HG03097 (cell line): ENCODE data around the gene ZNF121.
A peak's percentile ranks its signal among the peaks of the same experiment; 100 is the strongest.
"Not testable (repeated sequence)": the region's sequence is repeated elsewhere in the genome, so short reads cannot be mapped to it uniquely, and the experiment has no call there.

Experiments
- ATAC-seq: cut with Tn5 transposase; IDR thresholded peaks from one replicate; pipeline ENCODE4 v1.9.1; 2021; ENCODE audit not compliant: unreplicated experiment, low FRiP score

The ZNF121 gene

DNA sequence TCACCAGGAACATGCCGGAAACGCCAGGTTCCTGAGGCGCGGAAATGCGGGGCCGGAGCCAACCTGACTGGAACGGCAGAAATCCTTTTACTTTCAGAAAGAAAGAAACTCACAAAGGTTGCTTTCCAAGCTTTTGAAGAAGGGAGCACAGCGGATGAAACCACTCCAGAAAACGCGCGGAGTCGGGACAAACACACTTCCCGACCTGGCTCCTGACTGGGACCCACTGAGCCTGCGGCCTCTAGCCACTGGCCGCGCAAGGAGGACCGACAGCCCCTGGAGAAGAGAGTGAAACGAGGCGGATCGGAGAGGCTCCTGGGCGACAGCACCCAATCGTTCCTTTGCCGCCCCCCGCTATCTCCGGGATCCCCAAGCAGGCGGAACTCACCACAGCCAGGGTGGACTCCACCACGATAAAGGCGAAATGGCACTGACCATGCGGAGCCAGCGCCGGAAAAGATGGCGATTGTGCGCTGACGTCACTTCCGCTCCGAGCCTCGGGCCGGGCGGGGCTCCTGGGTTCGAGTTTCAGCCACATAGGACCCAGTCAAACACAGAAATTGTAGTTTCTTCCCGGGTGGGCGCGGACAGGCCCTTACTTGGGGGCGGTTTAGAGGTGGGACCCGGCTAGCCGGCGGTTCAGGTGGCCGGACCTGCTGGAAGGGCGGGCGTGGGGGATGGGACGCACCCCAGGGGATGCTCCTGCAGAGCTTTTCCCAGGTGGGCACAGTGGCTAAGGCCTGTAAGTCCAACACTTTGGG lies at the start of gene ZNF121:
Gene ZNF121, minus strand, starts transcription at position 432 of the 761 bp plus-strand sequence. CDS start 16,407 bp downstream, outside the sequence.
- ATAC-seq: peak; percentile 85

DNA sequence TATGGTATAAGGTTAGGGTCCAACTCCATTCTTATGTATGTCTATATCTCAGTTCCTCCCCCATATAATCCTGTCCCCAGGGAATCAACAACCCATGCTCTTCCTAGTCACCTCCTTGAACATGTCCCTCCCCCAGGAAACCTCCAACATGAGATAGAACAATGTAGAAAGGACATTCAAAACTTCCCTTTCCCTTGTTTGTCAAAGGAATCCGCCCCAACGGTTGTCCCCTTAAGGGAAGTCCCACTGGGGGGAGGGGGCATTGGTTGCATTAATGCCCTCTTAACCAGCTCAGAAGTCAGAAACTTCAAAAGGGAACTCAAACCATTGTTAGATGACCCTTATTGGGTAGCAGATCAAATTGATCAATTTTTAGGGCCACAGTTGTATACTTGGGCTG lies 43.6 kb upstream of the ZNF121 start:
- ATAC-seq: no peak

DNA sequence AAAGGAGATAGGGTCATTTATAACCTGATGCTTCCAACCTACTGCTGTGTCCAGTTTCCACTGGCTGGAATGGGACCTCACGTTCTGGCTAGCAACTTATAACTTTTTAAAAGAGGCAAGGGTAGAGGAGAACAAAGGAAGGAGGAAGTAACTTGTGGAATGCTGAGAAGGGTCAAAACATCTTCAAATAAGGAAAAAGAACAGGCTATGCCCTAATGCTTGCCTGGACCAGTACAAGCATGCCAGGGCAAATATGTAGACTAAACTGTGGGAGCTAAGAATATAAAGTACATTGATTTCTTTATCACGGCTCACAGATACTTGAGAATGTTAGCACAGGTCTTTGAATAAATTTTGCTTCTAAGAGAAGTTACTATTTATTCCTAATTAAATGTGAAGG lies 38.2 kb upstream of the ZNF121 start:
- ATAC-seq: no peak

DNA sequence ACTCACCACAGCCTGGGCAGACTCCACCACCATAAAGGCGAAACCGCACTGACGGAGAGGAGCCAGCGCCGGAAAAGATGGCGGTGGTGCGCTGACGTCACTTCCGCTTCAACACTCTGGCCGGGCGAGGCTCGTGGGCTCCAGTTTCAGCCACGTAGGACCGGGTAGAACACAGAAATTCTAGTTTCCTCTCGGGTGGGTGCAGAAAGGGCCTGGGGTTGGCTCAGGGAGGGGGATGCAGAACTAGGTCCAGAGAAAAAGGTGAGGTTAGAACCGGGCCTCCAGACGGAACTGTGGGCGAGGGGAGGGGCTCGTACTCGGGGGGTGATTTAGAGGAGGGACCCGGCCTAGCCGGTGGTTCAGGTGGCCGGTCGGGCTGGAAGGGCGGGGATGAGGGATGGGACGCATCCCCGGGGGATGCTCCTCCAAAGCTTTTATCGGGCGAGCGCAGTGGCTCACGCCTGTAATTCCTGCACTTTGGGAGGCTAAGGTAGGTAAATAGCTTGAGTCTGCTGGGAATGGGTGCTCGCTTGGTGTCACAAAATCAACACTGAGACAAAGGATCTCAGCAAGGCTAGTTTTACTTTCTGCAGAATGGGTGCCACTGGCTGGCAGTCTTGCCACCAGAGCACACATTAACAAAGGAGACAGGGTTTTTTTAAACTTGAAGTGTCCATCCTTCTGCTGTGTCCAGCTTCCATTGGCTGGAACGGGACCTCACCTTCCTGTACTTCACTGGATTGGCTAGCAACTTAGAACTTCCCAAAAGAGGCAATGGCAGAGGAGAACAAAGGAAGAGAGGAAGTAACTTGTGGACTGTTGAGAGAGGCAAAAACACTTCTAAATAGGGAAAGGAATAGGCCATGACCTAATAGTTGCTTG lies 37.1 kb upstream of the ZNF121 start, which contains the start of gene ZNF561:
Gene ZNF561, minus strand, starts transcription at position 77 of the 882 bp plus-strand sequence. CDS start 1,776 bp downstream, outside the sequence.
- peak; percentile 53 for ATAC-seq

DNA sequence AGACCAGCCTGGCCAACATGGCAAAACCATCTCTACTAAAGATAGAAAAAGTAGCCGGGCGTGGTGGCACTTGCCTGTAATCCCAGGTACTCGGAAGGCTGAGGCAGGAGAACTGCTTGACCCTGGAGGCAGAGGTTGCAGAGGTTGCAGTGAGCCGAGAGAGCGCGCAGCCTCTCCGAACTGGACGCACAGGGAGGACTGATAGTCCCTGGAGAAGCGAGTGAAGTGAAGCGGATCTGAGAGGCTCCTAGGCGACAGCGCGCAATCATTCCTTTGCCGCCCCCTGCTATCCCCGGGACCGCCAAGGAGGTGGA lies 36.5 kb upstream of the ZNF121 start:
- ATAC-seq: no peak

DNA sequence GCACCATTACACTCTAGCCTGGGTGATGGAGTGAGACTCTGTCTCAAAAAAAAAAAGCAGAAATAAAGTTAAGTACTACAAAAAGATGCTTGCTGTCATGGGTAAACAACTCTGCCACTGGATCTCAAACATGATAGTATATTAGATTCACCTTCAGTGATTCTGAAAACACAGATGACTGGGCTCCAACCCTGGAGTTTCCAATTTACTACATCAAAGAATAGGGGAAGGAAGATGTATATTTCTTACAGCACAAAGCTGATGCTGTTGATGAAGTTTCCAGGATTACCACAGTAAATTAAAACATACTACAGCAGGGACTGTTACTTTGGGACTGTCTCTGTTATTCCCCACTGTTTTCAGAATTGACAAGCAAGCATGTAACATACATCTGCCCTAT lies 31.5 kb upstream of the ZNF121 start:
- ATAC-seq: no peak

DNA sequence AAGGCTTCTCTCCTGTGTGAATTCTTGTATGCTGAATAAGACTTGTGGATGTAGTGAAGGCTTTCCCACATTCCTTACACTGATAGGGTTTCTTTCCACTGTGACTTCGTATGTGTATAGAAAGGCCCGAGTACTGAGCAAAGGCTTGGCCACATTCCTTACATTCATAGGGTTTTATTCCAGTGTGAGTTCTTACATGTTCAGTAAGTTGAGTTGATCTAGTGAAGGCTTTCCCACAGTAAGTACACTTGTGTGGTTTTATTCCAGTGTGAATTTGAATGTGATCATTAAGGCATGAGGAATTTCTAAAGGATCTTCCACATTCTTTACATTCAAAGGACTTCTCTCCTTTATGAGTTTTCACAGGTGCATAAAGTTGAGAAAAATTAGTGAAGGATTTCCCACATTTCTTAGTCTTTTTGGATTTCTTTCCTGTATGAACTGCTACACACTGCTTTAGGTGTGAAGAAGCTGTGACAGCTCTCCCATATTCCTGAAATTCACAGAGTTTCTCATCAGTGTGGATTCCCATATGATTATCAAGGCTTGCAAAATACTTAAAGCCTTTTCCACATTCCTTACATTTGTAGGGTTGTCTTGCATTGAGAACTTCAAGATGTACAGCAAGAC lies 26.3 kb upstream of the ZNF121 start:
- ATAC-seq: no peak

DNA sequence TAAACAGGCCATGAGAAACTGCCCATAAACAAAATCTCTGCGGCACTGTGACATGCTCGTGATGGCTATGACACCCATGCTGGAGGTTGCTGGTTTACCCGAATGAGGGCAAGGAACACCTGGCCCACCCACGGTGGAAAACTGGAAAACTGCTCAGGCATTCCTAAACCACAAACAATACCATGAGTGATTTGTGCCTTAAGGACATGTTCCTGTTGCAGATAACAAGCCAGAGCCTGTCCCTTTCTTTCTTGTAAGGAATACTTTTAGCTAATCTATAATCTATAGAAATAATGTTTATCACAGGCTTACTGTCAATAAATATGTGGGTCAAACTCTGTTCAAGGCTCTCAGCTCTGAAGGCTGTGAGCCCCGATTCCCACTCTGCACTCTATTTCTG lies 24.6 kb upstream of the ZNF121 start:
- ATAC-seq: no peak

DNA sequence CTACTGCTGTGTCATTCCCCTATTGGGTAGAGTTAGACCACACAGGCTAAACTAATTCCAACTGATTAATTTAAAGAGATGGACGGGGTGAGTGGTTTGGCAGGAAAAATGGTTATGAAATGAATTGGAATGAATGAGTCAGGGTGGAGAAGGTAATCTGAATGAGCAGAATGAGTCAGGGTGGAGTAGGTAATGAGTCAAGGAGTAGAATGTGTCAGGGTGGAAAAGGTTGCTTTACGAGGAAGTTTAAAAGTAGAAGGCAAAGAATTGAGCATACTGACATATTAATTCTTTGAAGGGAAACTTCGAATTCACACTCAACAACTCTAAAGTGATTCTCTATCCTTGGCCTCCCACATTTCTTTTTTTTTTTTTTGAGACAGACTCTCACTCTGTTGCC lies 12.7 kb upstream of the ZNF121 start:
- no peak for ATAC-seq

DNA sequence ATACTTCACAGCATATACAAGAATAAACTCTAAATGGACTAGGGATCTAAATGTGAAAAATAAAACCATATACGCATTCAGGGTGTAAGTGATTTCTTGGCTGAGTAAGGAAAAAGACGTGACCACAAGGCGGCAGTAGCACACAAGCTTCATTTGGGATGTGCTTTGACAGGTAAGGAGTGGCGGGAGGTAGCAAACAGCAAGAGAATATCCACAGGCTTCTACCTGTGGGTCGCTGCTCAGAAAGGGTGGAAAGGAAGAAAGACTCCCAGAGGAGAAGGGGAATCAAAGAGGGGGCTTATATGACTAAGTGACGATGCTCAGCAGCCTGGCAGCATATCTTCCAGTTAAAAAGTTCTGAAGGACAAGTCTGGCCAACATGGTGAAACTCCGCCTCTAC lies 2.5 kb upstream of the ZNF121 start:
- ATAC-seq: no peak

DNA sequence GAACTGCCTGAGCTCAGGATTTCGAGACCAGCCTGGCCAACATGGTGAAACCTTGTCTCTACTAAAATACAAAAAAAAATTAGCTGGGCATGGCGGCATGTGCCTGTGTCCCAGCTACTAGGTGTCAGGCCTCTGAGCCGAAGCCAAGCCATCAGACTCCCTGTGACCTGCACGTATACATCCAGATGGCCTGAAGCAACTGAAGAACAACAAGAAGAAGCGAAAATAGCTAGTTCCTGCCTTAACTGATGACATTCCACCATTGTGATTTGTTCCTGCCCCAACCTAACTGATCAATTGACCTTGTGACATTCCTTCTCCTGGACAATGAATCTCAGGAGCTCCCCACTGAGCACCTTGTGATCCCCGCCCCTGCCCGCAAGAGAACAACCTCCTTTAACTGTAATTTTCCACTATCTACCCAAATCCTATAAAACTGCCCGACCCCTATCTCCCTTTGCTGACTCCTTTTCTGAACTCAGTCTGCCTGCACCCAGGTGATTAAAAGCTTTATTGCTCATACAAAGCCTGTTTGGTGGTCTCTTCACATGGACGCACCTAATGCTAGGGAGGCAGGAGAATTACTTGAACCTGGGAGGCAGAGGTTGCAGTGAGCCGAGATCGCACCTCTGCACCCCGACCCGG lies 2.1 kb downstream of the ZNF121 start:
- ATAC-seq: not testable (repeated sequence)

DNA sequence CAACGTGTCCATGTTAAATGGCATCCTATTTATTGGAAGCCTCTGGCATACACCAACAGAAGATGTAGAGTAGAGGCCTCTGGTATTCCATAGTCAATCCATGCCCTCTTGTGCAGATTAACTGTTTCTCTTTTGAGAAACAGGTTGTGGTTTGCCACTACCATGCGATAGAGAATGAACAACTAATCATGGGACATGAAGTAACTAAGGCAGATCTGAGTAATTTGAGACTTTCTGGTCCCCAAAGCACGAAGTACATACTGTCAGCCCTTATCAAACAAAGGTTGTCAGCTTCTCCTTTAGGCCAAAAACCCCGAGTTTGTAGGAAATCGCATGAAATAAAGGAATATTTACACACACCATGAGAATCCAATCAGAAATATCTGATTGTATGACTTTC lies 3.6 kb downstream of the ZNF121 start:
- ATAC-seq: no peak

DNA sequence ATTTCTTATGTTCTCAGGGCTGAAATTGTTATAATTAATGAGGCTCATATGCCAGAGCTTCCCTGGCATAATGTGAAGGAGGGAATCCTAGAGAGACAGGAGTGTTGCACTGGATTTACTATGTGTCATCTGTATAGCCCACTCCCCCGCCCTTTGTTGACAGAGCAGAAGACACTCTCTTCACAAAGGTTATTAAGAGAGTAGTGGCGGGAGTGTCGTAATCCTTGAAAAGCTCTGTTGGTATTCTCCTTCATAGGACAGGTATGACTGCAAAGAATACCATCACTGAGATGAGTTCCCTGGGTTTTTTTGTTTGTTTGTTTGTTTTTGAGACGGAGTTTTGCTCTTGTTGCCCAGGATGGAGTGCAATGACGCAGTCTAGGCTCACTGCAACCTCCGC lies 14.0 kb downstream of the ZNF121 start:
- no peak for ATAC-seq

DNA sequence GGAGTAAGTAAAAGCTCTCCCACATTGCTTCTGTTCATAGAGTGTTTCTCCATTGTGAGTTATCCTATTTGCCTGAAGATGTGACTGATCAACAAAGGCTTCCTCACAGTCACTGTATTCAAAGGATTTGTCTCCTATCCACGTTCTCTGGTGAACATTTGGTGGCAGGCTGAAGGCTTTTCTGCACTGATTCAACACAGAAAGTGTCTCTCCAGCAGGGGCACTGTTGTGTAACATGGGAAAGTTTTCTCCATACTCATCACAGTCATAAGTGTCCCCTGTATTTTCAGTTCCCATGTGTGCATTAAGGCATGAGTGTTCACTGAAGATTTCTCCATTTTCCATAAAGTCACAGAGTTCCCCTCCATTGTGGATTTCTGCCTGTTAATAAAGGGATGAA lies 17.6 kb downstream of the ZNF121 start:
- ATAC-seq: no peak

DNA sequence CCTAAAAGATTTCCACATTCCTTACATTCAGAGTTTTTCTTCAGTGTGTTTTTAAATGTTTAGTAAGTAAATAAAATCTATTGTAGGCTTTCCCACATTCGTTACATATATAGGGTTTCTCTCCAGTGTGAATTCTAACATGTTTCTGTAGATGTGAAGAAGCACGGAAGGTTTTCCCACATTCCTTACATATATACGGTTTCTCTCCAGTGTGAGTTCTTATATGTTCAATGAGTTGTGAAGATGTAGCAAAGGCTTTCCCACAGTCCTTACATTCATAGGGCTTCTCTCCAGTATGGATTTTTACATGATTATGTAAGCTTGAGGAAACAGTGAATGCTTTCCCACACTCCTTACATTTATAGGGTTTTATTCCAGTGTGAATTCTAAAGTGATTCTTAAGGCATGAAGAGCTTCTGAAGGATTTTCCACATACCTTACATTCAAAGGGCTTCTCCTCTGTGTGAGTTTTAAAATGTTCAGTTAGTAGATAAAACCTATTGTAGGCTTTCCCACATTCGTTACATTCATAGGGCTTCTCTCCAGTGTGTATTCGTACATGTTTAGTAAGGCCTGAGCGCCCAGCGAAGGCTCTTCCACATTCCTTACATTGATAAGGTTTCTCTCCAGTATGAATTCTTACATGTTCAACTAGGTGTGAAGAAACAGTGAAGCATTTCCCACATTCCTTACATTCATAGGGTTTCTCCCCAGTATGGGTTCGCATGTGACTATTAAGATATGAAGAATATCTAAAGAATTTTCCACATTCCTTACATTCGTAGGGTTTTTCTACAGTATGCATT lies 18.2 kb downstream of the ZNF121 start:
- no peak for ATAC-seq

DNA sequence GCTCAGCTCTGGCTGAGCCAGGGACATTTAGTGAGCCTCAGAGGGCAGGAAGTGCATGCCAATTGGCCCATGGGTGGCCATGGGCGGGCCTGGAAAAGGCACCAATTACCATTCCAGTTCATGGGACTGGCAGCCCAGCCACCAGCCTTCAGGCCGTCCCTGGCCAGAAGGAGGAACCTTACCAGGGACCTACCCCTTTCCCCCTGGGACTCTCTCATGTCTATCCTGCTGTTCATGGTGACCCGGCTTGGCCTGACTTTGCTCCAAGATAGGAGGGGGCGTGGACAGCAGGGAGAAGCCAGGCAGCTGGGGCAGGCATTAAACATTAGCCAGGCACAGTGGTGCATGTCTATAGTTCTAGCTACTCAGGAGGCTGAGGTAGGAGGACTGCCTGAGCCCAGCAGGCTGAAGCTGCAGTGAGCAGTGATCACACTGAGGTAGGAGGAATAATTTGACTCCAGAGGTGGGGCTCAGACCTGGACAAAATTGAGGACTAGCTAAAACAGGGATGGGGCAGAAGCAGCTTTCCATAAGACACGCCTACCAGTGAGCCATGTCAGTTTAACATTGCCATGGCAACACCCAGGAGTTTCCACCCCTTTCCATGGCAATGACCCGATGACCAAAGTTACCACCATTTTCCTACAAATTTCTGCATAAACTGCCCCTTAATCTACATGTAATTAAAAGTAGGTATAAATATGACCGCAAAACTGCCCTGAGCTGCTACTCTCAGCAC lies 31.6 kb downstream of the ZNF121 start:
- ATAC-seq: no peak

DNA sequence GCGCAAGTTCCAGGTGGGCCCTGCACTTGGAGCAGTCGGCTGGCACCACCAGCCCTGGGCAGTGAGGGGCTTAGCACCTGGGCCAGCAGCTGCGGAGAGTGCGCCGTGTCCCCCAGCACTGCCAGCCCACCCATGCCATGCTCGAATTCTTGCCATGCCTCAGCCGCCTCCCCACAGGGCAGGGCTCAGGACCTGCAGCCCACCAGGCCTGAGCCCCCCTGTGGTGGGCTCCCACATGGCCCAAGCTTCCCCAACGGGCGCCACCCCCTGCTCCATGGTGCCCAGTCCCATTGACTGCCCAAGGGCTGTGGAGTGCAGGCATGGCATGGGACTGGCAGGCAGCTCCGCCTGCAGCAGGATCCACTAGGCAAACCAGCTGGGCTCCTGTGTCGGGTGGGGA lies 36.4 kb downstream of the ZNF121 start:
- ATAC-seq: no peak

DNA sequence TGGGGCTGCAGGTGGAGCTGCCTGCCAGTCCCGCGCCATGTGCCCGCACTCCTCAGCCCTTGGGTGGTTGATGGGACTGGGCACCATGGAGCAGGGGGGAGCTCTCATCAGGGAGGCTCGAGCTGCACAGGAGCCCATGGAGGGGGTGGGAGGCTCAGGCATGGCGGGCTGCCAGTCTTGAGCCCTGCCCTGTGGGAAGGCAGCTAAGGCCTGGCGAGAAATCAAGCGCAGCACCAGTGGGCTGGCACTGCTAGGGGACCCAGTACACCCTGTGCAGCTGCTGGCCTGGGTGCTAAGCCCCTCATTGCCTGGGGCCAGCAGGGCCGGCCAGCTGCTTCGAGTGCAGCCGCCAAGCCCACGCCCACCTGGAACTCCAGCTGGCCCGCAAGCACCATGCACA lies 43.0 kb downstream of the ZNF121 start:
- ATAC-seq: not testable (repeated sequence)

DNA sequence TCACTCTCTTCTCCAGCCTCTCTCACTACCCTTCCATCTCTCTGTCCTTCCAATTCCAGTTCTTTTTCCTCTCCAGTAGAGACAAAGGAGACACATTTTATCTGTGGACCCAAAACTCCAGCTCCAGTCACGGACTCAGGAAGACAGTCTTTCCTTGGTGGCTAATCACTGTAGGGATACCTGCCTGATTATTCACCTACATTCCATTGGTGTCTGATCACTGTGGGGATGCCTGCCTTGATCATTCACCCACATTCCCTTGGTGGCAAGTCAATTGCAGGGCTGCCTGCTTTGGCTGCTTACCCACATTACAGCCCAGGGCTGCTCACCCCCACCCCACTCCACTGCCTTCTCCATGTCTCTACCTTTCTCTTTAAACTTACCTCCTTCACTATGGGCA lies 44.4 kb downstream of the ZNF121 start:
- ATAC-seq: not testable (repeated sequence)
